ENCODE results near the gene CTU2. TPM values are rescaled to one million over a fixed set of nuclear protein-coding genes. Genes with fewer than 3 reads are reported as not detected.

Gene CTU2
- total and polyA plus RNA-seq, 2 of the 4 experiments (the other 2 are of a cell fraction), result 12.9 to 18.4 TPM

DNA sequence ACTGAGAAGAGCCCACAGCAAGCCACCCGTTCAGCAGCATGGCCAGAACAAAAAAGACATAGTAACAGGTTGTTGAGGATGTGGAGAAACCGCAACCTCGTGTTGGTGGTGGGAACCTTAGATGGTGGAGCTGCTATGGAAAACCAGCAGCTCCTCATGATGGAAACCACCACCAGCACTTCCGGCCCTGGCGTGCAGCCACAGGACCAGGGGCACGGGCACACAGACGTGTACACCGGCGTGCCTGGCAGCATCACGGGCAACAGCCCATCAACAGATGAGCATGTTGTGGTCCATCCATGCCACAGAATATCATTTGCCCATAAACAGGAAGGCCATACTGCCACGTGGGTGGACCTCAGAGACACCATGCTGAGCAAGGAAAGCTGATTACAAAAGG, 11.9 kb downstream of the CTU2 start:
- no peak overlapping the region for H3K14ac ChIP-seq (replicated peaks; ENCODE audit: low read depth, low read length)
- dilution Hi-C loops (cut with HindIII; ENCODE audit: low sequenced_read_pairs, unreplicated experiment) (no loop called here), intact Hi-C loops (cut with micrococcal nuclease) (no loop called here), in situ Hi-C loops (cut with MboI; ENCODE audit: low sequenced_read_pairs) (no loop called here)
- ATAC-seq (ENCODE audit: low read depth) (no peak), DNase-seq (no peak)
- H2BK120ac ChIP-seq (ENCODE audit: low read depth, low read length), result no peak overlapping the region
- peaks cover 94% of the 10 kb centered on the region for H3K36me3 ChIP-seq (ENCODE audit: control insufficient read depth, insufficient read depth, low read length)
- H3K4me2 ChIP-seq (ENCODE audit: low read depth, low read length), result no peak overlapping the region
- no peak overlapping the region for H3K4me3 ChIP-seq (ENCODE audit: insufficient read depth, low read depth, low read length)
- no peak overlapping the region for H2BK20ac ChIP-seq (ENCODE audit: low read depth, low read length)
- no peak overlapping the region for H4K5ac ChIP-seq (ENCODE audit: low read depth, low read length)
- no peak for TF ChIP-seq MAZ (IDR thresholded peaks at IDR 0.05; ENCODE audit: borderline replicate concordance, low read depth, low read length)
- no peak for TF ChIP-seq NFE2L2 (IDR thresholded peaks at IDR 0.05; ENCODE audit: low read depth, low read length)
- TF ChIP-seq MAFK (IDR thresholded peaks at IDR 0.05; ENCODE audit: low read depth, low read length), result no peak
- no peak for TF ChIP-seq CEBPB (IDR thresholded peaks at IDR 0.05; ENCODE audit: low read depth, low read length)
- TF ChIP-seq, protein P1, sequence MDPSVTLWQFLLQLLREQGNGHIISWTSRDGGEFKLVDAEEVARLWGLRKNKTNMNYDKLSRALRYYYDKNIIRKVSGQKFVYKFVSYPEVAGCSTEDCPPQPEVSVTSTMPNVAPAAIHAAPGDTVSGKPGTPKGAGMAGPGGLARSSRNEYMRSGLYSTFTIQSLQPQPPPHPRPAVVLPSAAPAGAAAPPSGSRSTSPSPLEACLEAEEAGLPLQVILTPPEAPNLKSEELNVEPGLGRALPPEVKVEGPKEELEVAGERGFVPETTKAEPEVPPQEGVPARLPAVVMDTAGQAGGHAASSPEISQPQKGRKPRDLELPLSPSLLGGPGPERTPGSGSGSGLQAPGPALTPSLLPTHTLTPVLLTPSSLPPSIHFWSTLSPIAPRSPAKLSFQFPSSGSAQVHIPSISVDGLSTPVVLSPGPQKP (IDR thresholded peaks at IDR 0.05; ENCODE audit: borderline replicate concordance, low read depth, low read length), result no peak
- no peak for TF ChIP-seq CHD1 (IDR thresholded peaks at IDR 0.05; ENCODE audit: low read depth, low read length)
- TF ChIP-seq BHLHE40 (IDR thresholded peaks at IDR 0.05; ENCODE audit: low read depth, low read length), result no peak
- TF ChIP-seq FOS (IDR thresholded peaks at IDR 0.05; ENCODE audit: low read depth, low read length), result no peak
- no peak for TF ChIP-seq MXI1 (IDR thresholded peaks at IDR 0.05; ENCODE audit: borderline replicate concordance, low read depth, low read length)
- TF ChIP-seq, protein P2, sequence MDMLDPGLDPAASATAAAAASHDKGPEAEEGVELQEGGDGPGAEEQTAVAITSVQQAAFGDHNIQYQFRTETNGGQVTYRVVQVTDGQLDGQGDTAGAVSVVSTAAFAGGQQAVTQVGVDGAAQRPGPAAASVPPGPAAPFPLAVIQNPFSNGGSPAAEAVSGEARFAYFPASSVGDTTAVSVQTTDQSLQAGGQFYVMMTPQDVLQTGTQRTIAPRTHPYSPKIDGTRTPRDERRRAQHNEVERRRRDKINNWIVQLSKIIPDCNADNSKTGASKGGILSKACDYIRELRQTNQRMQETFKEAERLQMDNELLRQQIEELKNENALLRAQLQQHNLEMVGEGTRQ (IDR thresholded peaks at IDR 0.05; ENCODE audit: low read depth, low read length), result no peak
- no peak for TF ChIP-seq RCOR1 (IDR thresholded peaks at IDR 0.05; ENCODE audit: insufficient replicate concordance, low read length)
- TF ChIP-seq SMC3 (IDR thresholded peaks at IDR 0.05; ENCODE audit: low read depth, low read length), result no peak
- TF ChIP-seq CTCF (conservative IDR thresholded peaks at IDR 0.05; ENCODE audit: low read depth, low read length), result no peak
- no peak for TF ChIP-seq RFX5 (IDR thresholded peaks at IDR 0.05; ENCODE audit: low read depth, low read length)
- no peak for TF ChIP-seq POLR2A (IDR thresholded peaks at IDR 0.05; ENCODE audit: low read depth, low read length)
- no peak for TF ChIP-seq RAD21 (IDR thresholded peaks at IDR 0.05; ENCODE audit: low read length)
- no peak overlapping the region for H4K8ac ChIP-seq (ENCODE audit: low read depth in 2 of 2, low read length in 2 of 2)
- H3K18ac ChIP-seq (ENCODE audit: low read depth, low read length), result no peak overlapping the region
- H3K79me1 ChIP-seq (ENCODE audit: low read depth in 1 of 2, low read length in 2 of 2), result peaks cover 5 to 27% of the 10 kb centered on the region in 2 experiments; a peak in 3 of 4 replicates
- H3K27me3 ChIP-seq (ENCODE audit: control insufficient read depth, insufficient read depth, low read length), result no peaks in the 10 kb centered on the region
- no peak overlapping the region for H4K91ac ChIP-seq (ENCODE audit: insufficient read depth, low read depth, low read length)
- no peaks in the 10 kb centered on the region for H3K4me1 ChIP-seq (ENCODE audit: control insufficient read depth, insufficient read depth, low read length)
- no peaks in the 10 kb centered on the region for H3K9me3 ChIP-seq (ENCODE audit: control insufficient read depth, insufficient read depth, low read length)
- no peak overlapping the region for H3K56ac ChIP-seq (ENCODE audit: extremely low read depth, insufficient read depth, low read length)
- no peak overlapping the region for H2BK15ac ChIP-seq (ENCODE audit: low read depth, low read length)
- no peak overlapping the region for H2AK5ac ChIP-seq (ENCODE audit: low read depth, low read length)
- H3K27ac ChIP-seq (ENCODE audit: insufficient read depth, low read length), result no peak overlapping the region
- no peak overlapping the region for H3K4ac ChIP-seq (ENCODE audit: low read depth, low read length)
- WGBS, 2 experiments (ENCODE audit: extremely low coverage in 2 of 2, insufficient read length in 1 of 2), result 96% methylated on average over 4 of the region's 11 CpGs; no CpG with 5 or more reads in 1 of the 2 experiments
- ChIA-PET POLR2A (ENCODE audit: unreplicated experiment) (no interaction called here), CTCF (no interaction called here)
- no peak overlapping the region for H2BK5ac ChIP-seq (ENCODE audit: low read depth, low read length, poor library complexity, severe bottlenecking)
- H3K23ac ChIP-seq (ENCODE audit: low read depth, low read length), result no peak overlapping the region
- H4K20me1 ChIP-seq (ENCODE audit: insufficient read depth, low read length), result peaks cover 30% of the 10 kb centered on the region
- no peak overlapping the region for H3K9ac ChIP-seq (ENCODE audit: low read depth, low read length)
- no peak overlapping the region for H2AFZ ChIP-seq (replicated peaks; ENCODE audit: low read length, poor library complexity)
- no peaks in the 10 kb centered on the region for H3K9me1 ChIP-seq (ENCODE audit: insufficient read depth, low read length)
- no peak overlapping the region for H2AK9ac ChIP-seq (replicated peaks; ENCODE audit: low read depth, low read length, poor library complexity)
- BruUV-seq (replicated peaks), result no TSS peak

All from IMR-90 (cell line).